GM23248 (cell line): ENCODE measurements around the gene TTC24. TPM values are rescaled to one million over a fixed set of nuclear protein-coding genes. Genes with fewer than 3 reads are reported as not detected.

Experiments
- DNase-seq: peaks from one replicate; pipeline ENCODE4 v3.0.0-alpha.2; 2015
- H2AFZ ChIP-seq: fragments of 200-600 bp; sonication (generic); 2 replicates; pipeline ENCODE4 v1.6.1; 2016; ENCODE audit warnings: antibody characterized with exemption
- H3F3A ChIP-seq: fragments of 200-600 bp; sonication (generic); 2 replicates; pipeline ENCODE4 v1.6.1; 2016; ENCODE audit warnings: mild to moderate bottlenecking, antibody characterized with exemption, mixed run types; ENCODE audit not compliant: insufficient read depth
- H3K27ac ChIP-seq: fragments of 200-600 bp; sonication (generic); 2 replicates; pipeline ENCODE4 v1.5.1; 2016; ENCODE audit warnings: mild to moderate bottlenecking
- H3K27me3 ChIP-seq: fragments of 200-600 bp; sonication (generic); replicated peaks from 2 replicates; pipeline ENCODE4 v1.6.1; 2016; ENCODE audit warnings: mild to moderate bottlenecking; ENCODE audit not compliant: insufficient read depth
- H3K36me3 ChIP-seq: fragments of 200-600 bp; sonication (generic); 2 replicates; pipeline ENCODE4 v1.6.1; 2016; ENCODE audit warnings: low read depth, mild to moderate bottlenecking
- H3K4me1 ChIP-seq: fragments of 200-600 bp; sonication (generic); 2 replicates; pipeline ENCODE4 v1.6.1; 2016; ENCODE audit warnings: mild to moderate bottlenecking; ENCODE audit not compliant: insufficient read depth
- H3K4me2 ChIP-seq: fragments of 200-600 bp; sonication (generic); one replicate; pipeline ENCODE4 v1.6.1; 2016; ENCODE audit warnings: mild to moderate bottlenecking; ENCODE audit not compliant: unreplicated experiment
- H3K4me3 ChIP-seq: fragments of 200-600 bp; sonication (generic); 2 replicates; pipeline ENCODE4 v1.5.1; 2016; ENCODE audit warnings: mild to moderate bottlenecking
- H3K79me2 ChIP-seq: fragments of 200-600 bp; sonication (generic); 2 replicates; pipeline ENCODE4 v1.6.1; 2016; ENCODE audit warnings: mild to moderate bottlenecking; ENCODE audit not compliant: insufficient read depth
- H3K9ac ChIP-seq: fragments of 200-600 bp; sonication (generic); 2 replicates; pipeline ENCODE4 v1.6.1; 2016; ENCODE audit warnings: mild to moderate bottlenecking
- H3K9me2 ChIP-seq: fragments of 200-600 bp; sonication (generic); 2 replicates; pipeline ENCODE4 v1.6.1; 2016; ENCODE audit warnings: mixed run types, mild to moderate bottlenecking, moderate library complexity; ENCODE audit not compliant: insufficient read depth
- H3K9me3 ChIP-seq: fragments of 200-600 bp; sonication (generic); one replicate; pipeline ENCODE4 v1.6.1; 2017; ENCODE audit warnings: low read depth
- H4K20me1 ChIP-seq: fragments of 200-600 bp; sonication (generic); 2 replicates; pipeline ENCODE4 v1.6.0; 2016; ENCODE audit not compliant: insufficient read depth
- EZH2 ChIP-seq: fragments of 200-600 bp; sonication (generic); IDR thresholded peaks from 2 replicates; pipeline ENCODE4 v1.6.1; 2018; ENCODE audit warnings: antibody characterized with exemption, mild to moderate bottlenecking; ENCODE audit not compliant: insufficient read depth, poor library complexity, severe bottlenecking
- EZH2phosphoT487 ChIP-seq: fragments of 200-600 bp; sonication (generic); IDR thresholded peaks from 2 replicates; pipeline ENCODE4 v1.6.1; 2018; ENCODE audit warnings: antibody characterized with exemption, moderate library complexity, mild to moderate bottlenecking, low read depth; ENCODE audit not compliant: insufficient read depth
- WGBS, 2 experiments: methylation state at CpG; one replicate each; pipeline ENCODE4 v1.1.6; 2015 to 2017; ENCODE audit warnings: low lambda C conversion rate in 2 of 2, low coverage in 1 of 2; ENCODE audit errors: missing lambda C conversion rate in 2 of 2; 5-methylcytosine and 5-hydroxymethylcytosine counted together
- in situ Hi-C: fragments of 300-500 bp; cut with MboI; formaldehyde crosslinking; loops from 2 replicates; pipeline ENCODE4 v1.15.0; 2020
- polyA plus RNA-seq: library from polyadenylated mRNA; unstranded; fragments of >200 nt; fragmentation: Nextera tagmentation; extraction: Ambion mirVana; gene quantifications from 2 replicates; pipeline ENCODE4 v1.2.1, GENCODE V29; 2016
- total RNA-seq: library from RNA; depleted of rRNA; stranded (reverse); fragments of >200 nt; shearing (Covaris generic); gene quantifications from 2 replicates; pipeline ENCODE4 v1.2.3, GENCODE V29; 2014

TTC24 gene
- total and polyA plus RNA-seq, 2 experiments from 2014 or later = not detected

DNA sequence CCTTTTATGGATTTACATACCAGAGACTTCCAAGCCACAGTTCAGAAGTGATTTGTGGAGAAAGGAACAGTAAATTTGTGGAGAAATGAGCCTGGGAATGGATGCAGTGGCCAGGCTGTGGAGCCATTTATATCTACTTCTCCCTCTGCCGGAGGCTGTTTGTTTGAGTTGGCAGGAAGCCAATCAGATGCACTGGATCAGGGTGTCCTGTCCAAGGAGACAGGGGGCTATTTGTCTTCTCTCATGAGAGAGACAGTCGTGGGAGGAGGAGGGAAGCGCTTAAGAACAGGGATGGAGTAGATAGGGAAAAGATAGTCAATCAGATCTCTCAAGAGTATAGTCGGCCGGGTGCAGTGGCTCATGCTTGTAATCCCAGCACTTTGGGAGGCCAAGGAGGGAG lies 36.9 kb downstream of the TTC24 start:
- no peaks in the 10 kb centered on the region for H3K79me2 ChIP-seq
- H3K36me3 ChIP-seq = no peaks in the 10 kb centered on the region
- H3K4me3 ChIP-seq = no peak overlapping the region
- no peaks in the 10 kb centered on the region for H3K9me2 ChIP-seq
- H3K9ac ChIP-seq = no peak overlapping the region
- H3K27ac ChIP-seq = no peak overlapping the region
- H3K27me3 ChIP-seq = peaks cover 42% of the 10 kb centered on the region
- peak; percentile 38 for DNase-seq
- no peak overlapping the region for H2AFZ ChIP-seq
- no peaks in the 10 kb centered on the region for H3F3A ChIP-seq
- in situ Hi-C loops = no loop called here
- no peak overlapping the region for H3K4me2 ChIP-seq
- H4K20me1 ChIP-seq = no peaks in the 10 kb centered on the region
- H3K9me3 ChIP-seq = no peaks in the 10 kb centered on the region
- 38 to 40% methylated on average over 5 of the region's 5 CpGs for WGBS, 2 experiments
- no peaks in the 10 kb centered on the region for H3K4me1 ChIP-seq
- no peak for TF ChIP-seq EZH2
- no peak for TF ChIP-seq EZH2phosphoT487

DNA sequence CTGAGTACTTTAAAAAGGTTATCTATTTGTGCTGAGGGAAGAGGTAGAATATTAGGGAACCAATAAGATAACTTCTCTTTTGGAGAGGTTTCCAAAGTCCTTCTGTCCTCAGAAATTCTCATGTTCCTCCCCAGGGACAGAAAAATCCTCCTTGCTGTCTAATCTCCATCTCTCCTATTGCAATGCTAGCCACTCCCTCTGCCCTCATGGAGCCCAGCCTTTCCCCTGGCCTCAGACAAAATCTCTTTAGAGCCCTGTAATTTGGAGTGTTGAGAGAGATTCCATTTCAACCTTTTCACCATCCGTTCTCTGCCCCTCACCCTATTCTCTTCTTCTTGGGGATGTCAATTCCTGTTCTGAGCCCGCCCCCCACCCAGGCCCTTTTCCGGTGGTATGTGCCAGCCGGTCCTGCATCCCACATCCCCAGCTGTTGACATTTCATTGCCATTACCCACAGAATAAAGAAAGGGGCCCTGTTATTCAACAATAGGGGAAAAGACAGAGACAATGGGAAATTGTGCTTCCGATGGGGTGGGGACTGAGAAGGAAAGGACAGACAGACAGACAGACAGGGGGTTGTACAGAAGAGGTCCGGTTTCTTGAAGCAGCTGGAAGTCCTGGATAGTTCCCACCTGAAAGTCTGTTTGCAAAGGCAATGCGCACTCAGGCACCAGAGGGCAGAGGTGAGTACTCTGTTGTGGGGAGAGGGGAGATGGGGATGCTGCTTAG lies 39.5 kb downstream of the TTC24 start, which contains the start of gene HAPLN2:
TSS of gene HAPLN2 (plus strand) at position 563 of the 729 bp plus-strand sequence. CDS start 4,076 bp downstream, outside the sequence.
- in situ Hi-C loops = no loop called here
- H4K20me1 ChIP-seq = no peaks in the 10 kb centered on the region
- H3F3A ChIP-seq = no peaks in the 10 kb centered on the region
- no peak within 1 kb of the TSS for H3K9ac ChIP-seq
- H2AFZ ChIP-seq = no peak within 1 kb of the TSS
- H3K27me3 ChIP-seq = peaks cover 39% of the 10 kb centered on the region
- H3K9me3 ChIP-seq = no peaks in the 10 kb centered on the region
- no peaks in the 10 kb centered on the region for H3K4me1 ChIP-seq
- 3 to 4% methylated on average over 7 of the region's 7 CpGs for WGBS, 2 experiments
- H3K27ac ChIP-seq = no peak within 1 kb of the TSS
- no peaks in the 10 kb centered on the region for H3K79me2 ChIP-seq
- H3K4me3 ChIP-seq = no peak within 1 kb of the TSS
- no peak for TF ChIP-seq EZH2phosphoT487
- no peak for TF ChIP-seq EZH2
- peak; percentile 24 for DNase-seq
- no peak within 1 kb of the TSS for H3K4me2 ChIP-seq
- no peaks in the 10 kb centered on the region for H3K36me3 ChIP-seq
- H3K9me2 ChIP-seq = no peaks in the 10 kb centered on the region

DNA sequence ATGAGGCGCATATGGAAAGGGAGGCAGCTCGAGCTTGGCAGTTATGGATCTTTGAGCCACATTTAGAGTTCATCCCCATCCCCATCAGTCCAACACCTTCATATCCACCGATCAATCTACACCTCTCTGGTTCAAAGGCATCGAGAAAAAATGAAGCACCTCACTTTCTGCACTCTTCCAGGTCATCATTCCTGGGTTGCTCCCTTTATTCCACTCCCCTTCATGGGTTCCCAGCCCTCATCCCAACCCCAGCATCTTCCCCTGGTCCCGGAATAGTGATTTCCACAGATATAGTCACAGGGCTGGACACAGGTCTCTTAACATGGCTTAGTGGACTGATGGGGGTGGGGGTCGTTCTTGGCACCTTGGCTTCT lies 40.0 kb downstream of the TTC24 start:
- WGBS, 2 experiments = 26 to 32% methylated on average over 6 of the region's 6 CpGs
- H3K27me3 ChIP-seq = peaks cover 43% of the 10 kb centered on the region
- H3F3A ChIP-seq = no peaks in the 10 kb centered on the region
- in situ Hi-C loops = no loop called here
- no peak overlapping the region for H2AFZ ChIP-seq
- H3K79me2 ChIP-seq = no peaks in the 10 kb centered on the region
- no peaks in the 10 kb centered on the region for H4K20me1 ChIP-seq
- H3K36me3 ChIP-seq = no peaks in the 10 kb centered on the region
- H3K9me3 ChIP-seq = no peaks in the 10 kb centered on the region
- H3K4me2 ChIP-seq = no peak overlapping the region
- no peak overlapping the region for H3K4me3 ChIP-seq
- H3K27ac ChIP-seq = no peak overlapping the region
- no peak overlapping the region for H3K9ac ChIP-seq
- H3K9me2 ChIP-seq = no peaks in the 10 kb centered on the region
- H3K4me1 ChIP-seq = no peaks in the 10 kb centered on the region
- DNase-seq = no peak
- TF ChIP-seq EZH2 (no peak), EZH2phosphoT487 (no peak)

DNA sequence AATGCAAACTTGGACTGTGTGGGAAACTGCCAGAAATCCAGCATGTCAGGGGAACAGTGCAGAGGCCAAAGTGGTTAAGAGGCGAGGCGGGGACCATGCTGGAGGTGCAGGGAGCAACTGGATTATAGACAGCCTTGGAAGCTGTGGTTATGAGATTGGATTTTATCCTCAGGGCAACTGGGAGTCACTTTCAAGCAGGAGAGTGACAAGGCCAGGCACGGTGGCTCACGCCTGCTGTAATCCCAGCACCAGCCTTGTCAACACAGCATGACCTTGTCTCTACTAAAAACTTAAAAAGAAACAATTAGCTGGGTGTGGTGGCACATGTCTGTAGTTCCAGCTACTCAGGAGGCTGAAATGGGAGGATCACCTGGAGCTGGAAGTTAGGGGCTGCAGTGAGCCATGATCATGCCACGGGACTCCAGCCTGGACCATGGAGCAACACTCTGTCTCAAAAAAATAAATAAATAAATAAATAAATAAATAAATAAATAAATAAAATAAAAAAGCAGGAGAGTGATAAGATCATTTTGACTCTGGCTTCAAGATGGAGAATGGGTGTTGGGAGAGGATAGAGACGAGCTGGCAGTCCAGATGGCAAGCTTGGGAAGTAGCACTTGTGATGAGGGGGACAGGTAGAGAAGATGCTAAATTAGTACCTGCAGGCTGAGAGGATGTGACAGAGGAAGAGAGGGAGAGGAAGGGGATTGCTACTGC lies 43.2 kb downstream of the TTC24 start:
- peaks cover 62% of the 10 kb centered on the region for H3K27me3 ChIP-seq

More for the DNA sequence above, 43.2 kb downstream of the TTC24 start:
- H3K79me2 ChIP-seq = no peaks in the 10 kb centered on the region
- DNase-seq = no peak
- H3K4me3 ChIP-seq = no peak overlapping the region
- H3K4me1 ChIP-seq = no peaks in the 10 kb centered on the region
- TF ChIP-seq EZH2 (no peak), EZH2phosphoT487 (no peak)
- in situ Hi-C loops = no loop called here
- no peaks in the 10 kb centered on the region for H3K9me3 ChIP-seq
- 56 to 66% methylated on average over 6 of the region's 6 CpGs for WGBS, 2 experiments
- H4K20me1 ChIP-seq = no peaks in the 10 kb centered on the region
- H3K27ac ChIP-seq = no peak overlapping the region
- H3K36me3 ChIP-seq = no peaks in the 10 kb centered on the region
- H3K9ac ChIP-seq = no peak overlapping the region
- no peak overlapping the region for H2AFZ ChIP-seq
- no peaks in the 10 kb centered on the region for H3F3A ChIP-seq
- H3K4me2 ChIP-seq = no peak overlapping the region
- no peaks in the 10 kb centered on the region for H3K9me2 ChIP-seq
